ENCODE results near the gene CERS6. TPM values are rescaled to one million over a fixed set of nuclear protein-coding genes. Genes with fewer than 3 reads are reported as not detected.

Gene CERS6
- total and polyA plus RNA-seq, 2 of the 8 experiments (the other 6 are each of a cell fraction or from before 2014, with no cell fraction given) = 6.8 to 28.2 TPM

- Histone ChIP-seq H2BK15ac (ENCODE audit: low read length) (no peak overlapping the region), H2BK12ac (ENCODE audit: low read depth, low read length) (no peak overlapping the region), H3K79me2 (ENCODE audit: control insufficient read depth in 1 of 2, insufficient read depth in 2 of 2, low read length in 2 of 2) (no peaks in the 10 kb centered on the region), H4K91ac (replicated peaks; ENCODE audit: insufficient read length, low read length) (no peak overlapping the region), H3K27me3 (replicated peaks in 1 of 4; ENCODE audit: control insufficient read depth in 3 of 4, extremely low read depth in 1 of 4, insufficient read depth in 3 of 4, low read length in 3 of 4) (no peaks in the 10 kb centered on the region), H3K9me3 (ENCODE audit: insufficient read depth in 2 of 2, low read depth in 1 of 2, low read length in 1 of 2) (no peaks in the 10 kb centered on the region), H2AFZ (ENCODE audit: low read length) (no peak overlapping the region), H3K27ac (ENCODE audit: low read depth, low read length) (no peak overlapping the region), H3K9ac (replicated peaks in 1 of 4; ENCODE audit: extremely low read depth in 1 of 4, low read depth in 3 of 4, low read length in 3 of 4) (no peak overlapping the region), H4K8ac (ENCODE audit: extremely low read depth, insufficient read depth, low read length) (no peak overlapping the region), H2BK120ac (replicated peaks; ENCODE audit: low read depth, low read length) (no peak overlapping the region), H3K4me3 (ENCODE audit: extremely low read depth in 1 of 4, insufficient read depth in 2 of 4, low read depth in 3 of 4, low read length in 4 of 4) (no peak overlapping the region), H3K4me2 (ENCODE audit: insufficient read depth in 1 of 2, low read depth in 2 of 2, low read length in 2 of 2) (no peak overlapping the region), H3K4ac (replicated peaks; ENCODE audit: insufficient read length, low read depth, low read length) (no peak overlapping the region), H3K18ac (ENCODE audit: extremely low read depth, low read length) (no peak overlapping the region), H2AK5ac (ENCODE audit: low read depth, low read length) (no peak overlapping the region), H3K4me1 (replicated peaks in 1 of 4; ENCODE audit: control insufficient read depth in 3 of 4, insufficient read depth in 4 of 4, low read length in 3 of 4) (no peaks in the 10 kb centered on the region), H4K20me1 (replicated peaks in 1 of 2; ENCODE audit: control insufficient read depth in 1 of 2, insufficient read depth in 2 of 2, low read length in 2 of 2) (no peaks in the 10 kb centered on the region), H3K36me3 (ENCODE audit: control insufficient read depth in 2 of 4, insufficient read depth in 4 of 4, low read length in 3 of 4) (no peaks in the 10 kb centered on the region), H3K56ac (replicated peaks; ENCODE audit: insufficient read length, low read depth, low read length) (no peak overlapping the region), H2BK5ac (ENCODE audit: low read depth, low read length) (no peak overlapping the region), H3K23me2 (ENCODE audit: low read depth, low read length) (no peaks in the 10 kb centered on the region), H3K14ac (ENCODE audit: insufficient read length) (no peak overlapping the region), H2BK20ac (ENCODE audit: low read length) (no peak overlapping the region), H4K5ac (ENCODE audit: insufficient read length, low read depth, low read length) (no peak overlapping the region), H3K23ac (ENCODE audit: insufficient read length) (no peak overlapping the region), H3K79me1 (ENCODE audit: low read depth, low read length) (no peaks in the 10 kb centered on the region)
- WGBS, 2 experiments (ENCODE audit: extremely low coverage in 1 of 2, insufficient coverage in 1 of 2, insufficient read length in 1 of 2, insufficient replicate concordance in 2 of 2, low coverage in 1 of 2, low lambda C conversion rate in 2 of 2, missing lambda C conversion rate in 1 of 2) = 93% methylated on average over 2 of the region's 2 CpGs; no CpG with 5 or more reads in 1 of the 2 experiments
- FAIRE-seq (no peak), DNase-seq (ENCODE audit: low read depth in 1 of 2, low spot score in 2 of 2) (no peak)
- ChIA-PET CTCF (ENCODE audit: partially characterized antibody) (no interaction called here), POLR2A (ENCODE audit: partially characterized antibody) (no interaction called here)
- TF ChIP-seq RBBP5 (IDR thresholded peaks at IDR 0.05; ENCODE audit: borderline replicate concordance, low read depth, low read length) (no peak), ASH2L (IDR thresholded peaks at IDR 0.05; ENCODE audit: low read length) (no peak), CBX5 (IDR thresholded peaks at IDR 0.05; ENCODE audit: low read depth, low read length) (no peak), USF2 (IDR thresholded peaks at IDR 0.05; ENCODE audit: low read length) (no peak), MAFK (IDR thresholded peaks at IDR 0.05; ENCODE audit: low read depth, low read length) (no peak), RFX5 (IDR thresholded peaks at IDR 0.05; ENCODE audit: borderline replicate concordance, low read depth, low read length) (no peak)
Measured at GRCh38 chr2:168810235-168810634, 354.2 kb downstream of the CERS6 start.
